DMS53 treated with DMSO at 0.1 percent for 48 hours (cell line): ENCODE results near the gene ZNF777.
"Not testable (repeated sequence)": the region's sequence is repeated elsewhere in the genome, so short reads cannot be mapped to it uniquely, and the experiment has no call there.

ENCODE experiments used
- DNase-seq: peaks from one replicate; lab custom pipeline; 2025; ENCODE audit not compliant: unreplicated experiment; lab: John Stamatoyannopoulos, UW

The ZNF777 gene

GRCh38 chr7:149420006-149420405, 40.9 kb downstream of the ZNF777 start:
- DNase-seq: no peak

GRCh38 chr7:149415391-149416071, 45.3 kb downstream of the ZNF777 start:
- no peak for DNase-seq

GRCh38 chr7:149414745-149415390, 46.0 kb downstream of the ZNF777 start:
- DNase-seq: no peak

- no peak for DNase-seq
Observed at GRCh38 chr7:149414171-149414570, 46.7 kb downstream of the ZNF777 start.

- not testable (repeated sequence) for DNase-seq
Observed at GRCh38 chr7:149413083-149413482, 47.8 kb downstream of the ZNF777 start.

- DNase-seq: no peak
Observed at GRCh38 chr7:149409895-149410294, 51.0 kb downstream of the ZNF777 start.

GRCh38 chr7:149404825-149405224, 56.0 kb downstream of the ZNF777 start:
- no peak for DNase-seq

GRCh38 chr7:149404396-149404795, 56.5 kb downstream of the ZNF777 start:
- no peak for DNase-seq

GRCh38 chr7:149398195-149398820, 62.6 kb downstream of the ZNF777 start:
- no peak for DNase-seq

- DNase-seq: no peak
Observed at GRCh38 chr7:149397470-149398043, 63.3 kb downstream of the ZNF777 start.

- not testable (repeated sequence) for DNase-seq
Observed at GRCh38 chr7:149388550-149389335, 72.1 kb downstream of the ZNF777 start.

- not testable (repeated sequence) for DNase-seq
Observed at GRCh38 chr7:149386514-149386913, 74.3 kb downstream of the ZNF777 start.

- DNase-seq: no peak
Observed at GRCh38 chr7:149385195-149385950, 75.5 kb downstream of the ZNF777 start.
